HepG2 (cell line): Measurements from ENCODE around the gene LSM14B.

Experiments
- FOXP1 ChIP-seq, 2 experiments: fragments of 450-650 bp in 1 of 2; IDR thresholded peaks; 2 replicates each; pipeline ENCODE4 v1.6.1; 2017 to 2018; ENCODE audit warnings: antibody characterized with exemption in 1 of 2
- JUN ChIP-seq: sonication (generic); formaldehyde crosslinking; IDR thresholded peaks from 2 replicates; pipeline ENCODE4 v1.4.0; 2020; ENCODE audit warnings: mild to moderate bottlenecking, missing genetic modification reagents
- TF ChIP-seq, protein P1 (sequence below): sonication (generic); formaldehyde crosslinking; IDR thresholded peaks from 2 replicates; pipeline ENCODE4 v1.5.0; 2020; ENCODE audit warnings: mild to moderate bottlenecking, missing genetic modification reagents, moderate library complexity

DNA sequence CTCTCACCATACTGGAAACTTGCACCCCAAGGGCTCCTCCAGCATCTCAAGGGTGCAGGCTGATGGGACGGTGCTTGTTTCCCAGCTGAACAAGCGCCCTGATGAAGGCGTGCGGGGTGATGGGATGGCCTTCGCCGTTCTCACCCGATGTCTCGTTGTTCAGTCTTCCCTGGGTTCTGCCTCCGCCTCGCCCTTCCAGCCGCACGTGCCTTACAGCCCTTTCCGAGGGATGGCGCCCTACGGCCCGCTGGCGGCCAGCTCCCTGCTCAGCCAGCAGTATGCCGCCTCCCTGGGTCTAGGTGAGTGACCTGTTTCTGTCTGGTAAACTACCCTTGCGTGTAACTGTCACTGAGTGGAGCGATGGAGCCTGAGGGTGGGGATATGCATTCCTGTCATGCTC lies 3.9 kb downstream of the LSM14B start:
- TF ChIP-seq JUN (CRISPR knock-in tag) (no peak), FOXP1 (IDR thresholded peaks at IDR 0.05) (no peak), FOXP1 (CRISPR knock-in tag; IDR thresholded peaks at IDR 0.05) (no peak)
- TF ChIP-seq, protein P1, sequence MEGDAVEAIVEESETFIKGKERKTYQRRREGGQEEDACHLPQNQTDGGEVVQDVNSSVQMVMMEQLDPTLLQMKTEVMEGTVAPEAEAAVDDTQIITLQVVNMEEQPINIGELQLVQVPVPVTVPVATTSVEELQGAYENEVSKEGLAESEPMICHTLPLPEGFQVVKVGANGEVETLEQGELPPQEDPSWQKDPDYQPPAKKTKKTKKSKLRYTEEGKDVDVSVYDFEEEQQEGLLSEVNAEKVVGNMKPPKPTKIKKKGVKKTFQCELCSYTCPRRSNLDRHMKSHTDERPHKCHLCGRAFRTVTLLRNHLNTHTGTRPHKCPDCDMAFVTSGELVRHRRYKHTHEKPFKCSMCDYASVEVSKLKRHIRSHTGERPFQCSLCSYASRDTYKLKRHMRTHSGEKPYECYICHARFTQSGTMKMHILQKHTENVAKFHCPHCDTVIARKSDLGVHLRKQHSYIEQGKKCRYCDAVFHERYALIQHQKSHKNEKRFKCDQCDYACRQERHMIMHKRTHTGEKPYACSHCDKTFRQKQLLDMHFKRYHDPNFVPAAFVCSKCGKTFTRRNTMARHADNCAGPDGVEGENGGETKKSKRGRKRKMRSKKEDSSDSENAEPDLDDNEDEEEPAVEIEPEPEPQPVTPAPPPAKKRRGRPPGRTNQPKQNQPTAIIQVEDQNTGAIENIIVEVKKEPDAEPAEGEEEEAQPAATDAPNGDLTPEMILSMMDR (CRISPR knock-in tag) = no peak
